ENCODE data around the gene CACNB2.
A peak's percentile ranks its signal among the peaks of the same experiment; 100 is the strongest.

GRCh38 chr10:18136073-18136791 is 4.0 kb upstream of the CACNB2 start:
- no peak for TF ChIP-seq RAD21 (conservative IDR thresholded peaks at IDR 0.05 in 1 of 2, IDR thresholded peaks at IDR 0.05 in 1 of 2)
- TF ChIP-seq CTCF (IDR thresholded peaks at IDR 0.05), result no peak
- no peak for TF ChIP-seq JUN (IDR thresholded peaks at IDR 0.05)
- no peak for TF ChIP-seq ZFP36 (IDR thresholded peaks at IDR 0.05; ENCODE audit: borderline replicate concordance, partially characterized antibody)
- no peak for TF ChIP-seq HES2 (IDR thresholded peaks at IDR 0.05)
- no peak for TF ChIP-seq MAX (IDR thresholded peaks at IDR 0.05)
- no peak for TF ChIP-seq PBX3 (IDR thresholded peaks at IDR 0.05)
- TF ChIP-seq CEBPB (IDR thresholded peaks at IDR 0.05), result peak; percentile 31 to 44; a peak in 2 of 4 replicates
- no peak for TF ChIP-seq POLR2A (IDR thresholded peaks at IDR 0.05; ENCODE audit: low read length)
- no peak for TF ChIP-seq NR3C1 (IDR thresholded peaks at IDR 0.05)
- no peak for TF ChIP-seq REST (IDR thresholded peaks at IDR 0.05)

All from A549 (cell line).